ENCODE data around the gene MYLK.

The MYLK gene

GRCh38 chr3:123695731-123696640 is 188.1 kb downstream of the MYLK start:
- H3K4me3 ChIP-seq (ENCODE audit: low read length), result no peak overlapping the region
- no peak for DNase-seq (ENCODE audit: low read depth, low spot score)

- H3K4me3 ChIP-seq (ENCODE audit: low read length), result no peak overlapping the region
- no peak for DNase-seq (ENCODE audit: low read depth, low spot score)
Measured at GRCh38 chr3:123695152-123695551, 189.0 kb downstream of the MYLK start.

GRCh38 chr3:123694366-123695087 is 189.6 kb downstream of the MYLK start:
- no peak for DNase-seq (ENCODE audit: low read depth, low spot score)
- no peak overlapping the region for H3K4me3 ChIP-seq (ENCODE audit: low read length)

GRCh38 chr3:123693584-123694190 is 190.4 kb downstream of the MYLK start:
- no peak for DNase-seq (ENCODE audit: low read depth, low spot score)
- H3K4me3 ChIP-seq (ENCODE audit: low read length), result no peak overlapping the region

- H3K4me3 ChIP-seq (ENCODE audit: low read length), result no peak overlapping the region
- DNase-seq (ENCODE audit: low read depth, low spot score), result no peak
Measured at GRCh38 chr3:123692671-123693070, 191.5 kb downstream of the MYLK start.

- no peak for DNase-seq (ENCODE audit: low read depth, low spot score)
- no peak overlapping the region for H3K4me3 ChIP-seq (ENCODE audit: low read length)
Measured at GRCh38 chr3:123692041-123692440, 192.1 kb downstream of the MYLK start.

GRCh38 chr3:123689831-123690230 is 194.3 kb downstream of the MYLK start:
- DNase-seq (ENCODE audit: low read depth, low spot score), result no peak
- no peak overlapping the region for H3K4me3 ChIP-seq (ENCODE audit: low read length)

- H3K4me3 ChIP-seq (ENCODE audit: low read length), result no peak overlapping the region
Measured at GRCh38 chr3:123688241-123688747, 195.8 kb downstream of the MYLK start.

GRCh38 chr3:123687286-123687685 is 196.8 kb downstream of the MYLK start:
- DNase-seq (ENCODE audit: low read depth, low spot score), result no peak
- H3K4me3 ChIP-seq (ENCODE audit: low read length), result no peak overlapping the region

More at GRCh38 chr3:123688241-123688747, 195.8 kb downstream of the MYLK start:
- no peak for DNase-seq (ENCODE audit: low read depth, low spot score)

GRCh38 chr3:123686251-123686650 is 197.9 kb downstream of the MYLK start:
- no peak for DNase-seq (ENCODE audit: low read depth, low spot score)
- H3K4me3 ChIP-seq (ENCODE audit: low read length), result no peak overlapping the region

GRCh38 chr3:123685780-123686179 is 198.4 kb downstream of the MYLK start:
- no peak overlapping the region for H3K4me3 ChIP-seq (ENCODE audit: low read length)
- no peak for DNase-seq (ENCODE audit: low read depth, low spot score)

- H3K4me3 ChIP-seq (ENCODE audit: low read length), result no peak overlapping the region
- DNase-seq (ENCODE audit: low read depth, low spot score), result no peak
Measured at GRCh38 chr3:123684636-123685035, 199.5 kb downstream of the MYLK start.

GRCh38 chr3:123684209-123684608 is 199.9 kb downstream of the MYLK start:
- no peak overlapping the region for H3K4me3 ChIP-seq (ENCODE audit: low read length)
- DNase-seq (ENCODE audit: low read depth, low spot score), result no peak

GRCh38 chr3:123683505-123684154 is 200.5 kb downstream of the MYLK start:
- DNase-seq (ENCODE audit: low read depth, low spot score), result no peak
- no peak overlapping the region for H3K4me3 ChIP-seq (ENCODE audit: low read length)

- H3K4me3 ChIP-seq (ENCODE audit: low read length), result no peak overlapping the region
- DNase-seq (ENCODE audit: low read depth, low spot score), result no peak
Measured at GRCh38 chr3:123682781-123683504, 201.2 kb downstream of the MYLK start.

GRCh38 chr3:123682302-123682701 is 201.8 kb downstream of the MYLK start:
- no peak overlapping the region for H3K4me3 ChIP-seq (ENCODE audit: low read length)
- no peak for DNase-seq (ENCODE audit: low read depth, low spot score)

- H3K4me3 ChIP-seq (ENCODE audit: low read length), result no peak overlapping the region
- no peak for DNase-seq (ENCODE audit: low read depth, low spot score)
Measured at GRCh38 chr3:123679712-123680386, 204.3 kb downstream of the MYLK start.

GRCh38 chr3:123678108-123678511 is 206.0 kb downstream of the MYLK start:
- no peak for DNase-seq (ENCODE audit: low read depth, low spot score)
- no peak overlapping the region for H3K4me3 ChIP-seq (ENCODE audit: low read length)
